ENCODE data around the gene SDK1.

The SDK1 gene

GRCh38 chr7:3432911-3433310 is 131.9 kb downstream of the SDK1 start:
- no peak for DNase-seq (ENCODE audit: low spot score)
- Histone ChIP-seq H3K27ac (ENCODE audit: poor library complexity, severe bottlenecking) (no peak overlapping the region), H3K36me3 (ENCODE audit: low read depth) (no peaks in the 10 kb centered on the region), H3K4me3 (ENCODE audit: severe bottlenecking) (no peak overlapping the region), H3K27me3 (ENCODE audit: insufficient read depth, poor library complexity, severe bottlenecking) (no peaks in the 10 kb centered on the region), H3K4me1 (ENCODE audit: insufficient read depth, poor library complexity, severe bottlenecking) (peaks cover 17% of the 10 kb centered on the region), H3K9me3 (ENCODE audit: severe bottlenecking) (no peaks in the 10 kb centered on the region)
- TF ChIP-seq, protein P1, sequence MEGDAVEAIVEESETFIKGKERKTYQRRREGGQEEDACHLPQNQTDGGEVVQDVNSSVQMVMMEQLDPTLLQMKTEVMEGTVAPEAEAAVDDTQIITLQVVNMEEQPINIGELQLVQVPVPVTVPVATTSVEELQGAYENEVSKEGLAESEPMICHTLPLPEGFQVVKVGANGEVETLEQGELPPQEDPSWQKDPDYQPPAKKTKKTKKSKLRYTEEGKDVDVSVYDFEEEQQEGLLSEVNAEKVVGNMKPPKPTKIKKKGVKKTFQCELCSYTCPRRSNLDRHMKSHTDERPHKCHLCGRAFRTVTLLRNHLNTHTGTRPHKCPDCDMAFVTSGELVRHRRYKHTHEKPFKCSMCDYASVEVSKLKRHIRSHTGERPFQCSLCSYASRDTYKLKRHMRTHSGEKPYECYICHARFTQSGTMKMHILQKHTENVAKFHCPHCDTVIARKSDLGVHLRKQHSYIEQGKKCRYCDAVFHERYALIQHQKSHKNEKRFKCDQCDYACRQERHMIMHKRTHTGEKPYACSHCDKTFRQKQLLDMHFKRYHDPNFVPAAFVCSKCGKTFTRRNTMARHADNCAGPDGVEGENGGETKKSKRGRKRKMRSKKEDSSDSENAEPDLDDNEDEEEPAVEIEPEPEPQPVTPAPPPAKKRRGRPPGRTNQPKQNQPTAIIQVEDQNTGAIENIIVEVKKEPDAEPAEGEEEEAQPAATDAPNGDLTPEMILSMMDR (IDR thresholded peaks at IDR 0.05; ENCODE audit: poor library complexity, severe bottlenecking), result no peak
- no peak for ATAC-seq (ENCODE audit: low read depth)

- DNase-seq (ENCODE audit: low spot score) (no peak), ATAC-seq (ENCODE audit: low read depth) (no peak)
- Histone ChIP-seq H3K4me3 (ENCODE audit: severe bottlenecking) (no peak overlapping the region), H3K27me3 (ENCODE audit: insufficient read depth, poor library complexity, severe bottlenecking) (no peaks in the 10 kb centered on the region), H3K9me3 (ENCODE audit: severe bottlenecking) (no peaks in the 10 kb centered on the region), H3K4me1 (ENCODE audit: insufficient read depth, poor library complexity, severe bottlenecking) (peaks cover 29% of the 10 kb centered on the region), H3K36me3 (ENCODE audit: low read depth) (no peaks in the 10 kb centered on the region), H3K27ac (ENCODE audit: poor library complexity, severe bottlenecking) (no peak overlapping the region)
- TF ChIP-seq, protein P1 (IDR thresholded peaks at IDR 0.05; ENCODE audit: poor library complexity, severe bottlenecking), result no peak
These were observed 133.6 kb downstream of the SDK1 start for GRCh38 chr7:3434611-3435010.

- DNase-seq (ENCODE audit: low spot score) (no peak), ATAC-seq (ENCODE audit: low read depth) (no peak)
- peak overlapping the region; percentile 89 for H3K27ac ChIP-seq (ENCODE audit: poor library complexity, severe bottlenecking)
- H3K4me1 ChIP-seq (ENCODE audit: insufficient read depth, poor library complexity, severe bottlenecking), result peaks cover 34% of the 10 kb centered on the region
- TF ChIP-seq, protein P1 (IDR thresholded peaks at IDR 0.05; ENCODE audit: poor library complexity, severe bottlenecking), result no peak
- H3K27me3 ChIP-seq (ENCODE audit: insufficient read depth, poor library complexity, severe bottlenecking), result no peaks in the 10 kb centered on the region
- H3K9me3 ChIP-seq (ENCODE audit: severe bottlenecking), result no peaks in the 10 kb centered on the region
- 0 out of 2 replicates have a peak, but pooled peaks cover 4% of the 10 kb centered on the region for H3K36me3 ChIP-seq (ENCODE audit: low read depth)
- H3K4me3 ChIP-seq (ENCODE audit: severe bottlenecking), result no peak overlapping the region
These were observed 135.1 kb downstream of the SDK1 start for GRCh38 chr7:3436112-3436511.

- ATAC-seq (ENCODE audit: low read depth), result peak; percentile 69
- H3K4me3 ChIP-seq (ENCODE audit: severe bottlenecking), result peak overlapping the region; percentile 10
- no peaks in the 10 kb centered on the region for H3K9me3 ChIP-seq (ENCODE audit: severe bottlenecking)
- 0 out of 2 replicates have a peak, but pooled peaks cover 4% of the 10 kb centered on the region for H3K36me3 ChIP-seq (ENCODE audit: low read depth)
- H3K27me3 ChIP-seq (ENCODE audit: insufficient read depth, poor library complexity, severe bottlenecking), result no peaks in the 10 kb centered on the region
- TF ChIP-seq, protein P1 (IDR thresholded peaks at IDR 0.05; ENCODE audit: poor library complexity, severe bottlenecking), result no peak
- no peak for DNase-seq (ENCODE audit: low spot score)
- peaks cover 34% of the 10 kb centered on the region for H3K4me1 ChIP-seq (ENCODE audit: insufficient read depth, poor library complexity, severe bottlenecking)
- peak overlapping the region; percentile 89 for H3K27ac ChIP-seq (ENCODE audit: poor library complexity, severe bottlenecking)
These were observed 135.7 kb downstream of the SDK1 start for GRCh38 chr7:3436746-3437145.

- ATAC-seq (ENCODE audit: low read depth) (no peak), DNase-seq (ENCODE audit: low spot score) (no peak)
- Histone ChIP-seq H3K36me3 (ENCODE audit: low read depth) (0 out of 2 replicates have a peak, but pooled peaks cover 4% of the 10 kb centered on the region), H3K27me3 (ENCODE audit: insufficient read depth, poor library complexity, severe bottlenecking) (no peaks in the 10 kb centered on the region), H3K4me1 (ENCODE audit: insufficient read depth, poor library complexity, severe bottlenecking) (peaks cover 34% of the 10 kb centered on the region), H3K4me3 (ENCODE audit: severe bottlenecking) (peak overlapping the region; percentile 10), H3K9me3 (ENCODE audit: severe bottlenecking) (no peaks in the 10 kb centered on the region), H3K27ac (ENCODE audit: poor library complexity, severe bottlenecking) (peak overlapping the region; percentile 89)
- TF ChIP-seq, protein P1 (IDR thresholded peaks at IDR 0.05; ENCODE audit: poor library complexity, severe bottlenecking), result no peak
These were observed 136.4 kb downstream of the SDK1 start for GRCh38 chr7:3437467-3437866.

Measured in RWPE2 (cell line).